ENCODE results near the gene RC3H1.

The RC3H1 gene

GRCh38 chr1:174001573-174001972 lies 20.6 kb downstream of the RC3H1 start:
- no peak for TF ChIP-seq CTCF (IDR thresholded peaks at IDR 0.05)

GRCh38 chr1:174000371-174000770 lies 21.8 kb downstream of the RC3H1 start:
- TF ChIP-seq CTCF (IDR thresholded peaks at IDR 0.05) = no peak

- TF ChIP-seq CTCF (IDR thresholded peaks at IDR 0.05) = no peak
These were observed 24.4 kb downstream of the RC3H1 start for GRCh38 chr1:173997791-173998190.

- TF ChIP-seq CTCF (IDR thresholded peaks at IDR 0.05) = no peak
These were observed 25.2 kb downstream of the RC3H1 start for GRCh38 chr1:173996995-173997394.

- TF ChIP-seq CTCF (IDR thresholded peaks at IDR 0.05) = no peak
These were observed 26.7 kb downstream of the RC3H1 start for GRCh38 chr1:173995475-173995874.

GRCh38 chr1:173988068-173988467 lies 34.1 kb downstream of the RC3H1 start:
- TF ChIP-seq CTCF (IDR thresholded peaks at IDR 0.05) = no peak

- TF ChIP-seq CTCF (IDR thresholded peaks at IDR 0.05) = no peak
These were observed 35.2 kb downstream of the RC3H1 start for GRCh38 chr1:173986951-173987350.

GRCh38 chr1:173970252-173970651 lies 51.9 kb downstream of the RC3H1 start:
- TF ChIP-seq CTCF (IDR thresholded peaks at IDR 0.05) = no peak

Measured in LNCAP (cell line).